ENCODE data around the gene WEE2.

The WEE2 gene

GRCh38 chr7:141675436-141676215 is 32.5 kb upstream of the WEE2 start:
- Histone ChIP-seq H3K27me3 (ENCODE audit: low read depth, low read length) (no peaks in the 10 kb centered on the region), H4K20me1 (ENCODE audit: insufficient read depth, low read length) (no peaks in the 10 kb centered on the region), H3K4me3 (ENCODE audit: low read length) (no peak overlapping the region), H3K9me3 (ENCODE audit: insufficient read depth, low read length) (no peaks in the 10 kb centered on the region), H3K79me2 (ENCODE audit: low read length) (no peaks in the 10 kb centered on the region), H3K9ac (ENCODE audit: low read length) (no peak overlapping the region), H3K4me2 (ENCODE audit: low read length) (no peak overlapping the region), H3K36me3 (replicated peaks; ENCODE audit: low read depth, low read length) (peaks cover 37% of the 10 kb centered on the region), H2AFZ (ENCODE audit: low read depth, low read length) (no peak overlapping the region), H3K4me1 (ENCODE audit: low read length) (peaks cover 5% of the 10 kb centered on the region), H3K27ac (ENCODE audit: low read length) (no peak overlapping the region)
- TF ChIP-seq EZH2phosphoT487 (IDR thresholded peaks at IDR 0.05; ENCODE audit: low read depth): no peak
- no peak for TF ChIP-seq CTCF (IDR thresholded peaks at IDR 0.05; ENCODE audit: low read depth, low read length)

- Histone ChIP-seq H4K20me1 (ENCODE audit: insufficient read depth, low read length) (no peaks in the 10 kb centered on the region), H3K36me3 (replicated peaks; ENCODE audit: low read depth, low read length) (peaks cover 35% of the 10 kb centered on the region), H3K27ac (ENCODE audit: low read length) (no peak overlapping the region), H3K4me2 (ENCODE audit: low read length) (no peak overlapping the region), H3K79me2 (ENCODE audit: low read length) (no peaks in the 10 kb centered on the region), H3K9me3 (ENCODE audit: insufficient read depth, low read length) (no peaks in the 10 kb centered on the region), H3K4me1 (ENCODE audit: low read length) (peaks cover 5% of the 10 kb centered on the region), H3K4me3 (ENCODE audit: low read length) (no peak overlapping the region), H3K27me3 (ENCODE audit: low read depth, low read length) (no peaks in the 10 kb centered on the region), H3K9ac (ENCODE audit: low read length) (no peak overlapping the region), H2AFZ (ENCODE audit: low read depth, low read length) (no peak overlapping the region)
- TF ChIP-seq EZH2phosphoT487 (IDR thresholded peaks at IDR 0.05; ENCODE audit: low read depth) (no peak), CTCF (IDR thresholded peaks at IDR 0.05; ENCODE audit: low read depth, low read length) (no peak)
These were observed 31.5 kb upstream of the WEE2 start for GRCh38 chr7:141676618-141677017.

- H3K4me1 ChIP-seq (ENCODE audit: low read length): peaks cover 5% of the 10 kb centered on the region
- H3K27ac ChIP-seq (ENCODE audit: low read length): no peak overlapping the region
- H3K27me3 ChIP-seq (ENCODE audit: low read depth, low read length): no peaks in the 10 kb centered on the region
- H3K36me3 ChIP-seq (replicated peaks; ENCODE audit: low read depth, low read length): peaks cover 24% of the 10 kb centered on the region
- no peak overlapping the region for H3K4me2 ChIP-seq (ENCODE audit: low read length)
- no peaks in the 10 kb centered on the region for H3K9me3 ChIP-seq (ENCODE audit: insufficient read depth, low read length)
- no peak overlapping the region for H3K4me3 ChIP-seq (ENCODE audit: low read length)
- no peaks in the 10 kb centered on the region for H3K79me2 ChIP-seq (ENCODE audit: low read length)
- TF ChIP-seq EZH2phosphoT487 (IDR thresholded peaks at IDR 0.05; ENCODE audit: low read depth) (no peak), CTCF (IDR thresholded peaks at IDR 0.05; ENCODE audit: low read depth, low read length) (no peak)
- H3K9ac ChIP-seq (ENCODE audit: low read length): no peak overlapping the region
- no peaks in the 10 kb centered on the region for H4K20me1 ChIP-seq (ENCODE audit: insufficient read depth, low read length)
- no peak overlapping the region for H2AFZ ChIP-seq (ENCODE audit: low read depth, low read length)
These were observed 29.1 kb upstream of the WEE2 start for GRCh38 chr7:141679014-141679413.

GRCh38 chr7:141685285-141686023 is 22.7 kb upstream of the WEE2 start:
- no peak overlapping the region for H3K4me2 ChIP-seq (ENCODE audit: low read length)
- peaks cover 27% of the 10 kb centered on the region for H3K36me3 ChIP-seq (replicated peaks; ENCODE audit: low read depth, low read length)
- no peak overlapping the region for H3K9ac ChIP-seq (ENCODE audit: low read length)
- no peak overlapping the region for H3K4me3 ChIP-seq (ENCODE audit: low read length)
- H2AFZ ChIP-seq (ENCODE audit: low read depth, low read length): no peak overlapping the region
- H3K27me3 ChIP-seq (ENCODE audit: low read depth, low read length): no peaks in the 10 kb centered on the region
- H3K27ac ChIP-seq (ENCODE audit: low read length): no peak overlapping the region
- H3K4me1 ChIP-seq (ENCODE audit: low read length): no peaks in the 10 kb centered on the region
- peaks cover 4% of the 10 kb centered on the region; the same call in 1 of the 2 replicates for H3K79me2 ChIP-seq (ENCODE audit: low read length)
- peaks cover 18% of the 10 kb centered on the region for H4K20me1 ChIP-seq (ENCODE audit: insufficient read depth, low read length)
- H3K9me3 ChIP-seq (ENCODE audit: insufficient read depth, low read length): no peaks in the 10 kb centered on the region
- TF ChIP-seq EZH2phosphoT487 (IDR thresholded peaks at IDR 0.05; ENCODE audit: low read depth): no peak
- no peak for TF ChIP-seq CTCF (IDR thresholded peaks at IDR 0.05; ENCODE audit: low read depth, low read length)
